NCI-H2196 (cell line): ENCODE data around the gene DNAJC24.

Experiments
- DNase-seq: peaks from one replicate; lab custom pipeline; 2025; ENCODE audit not compliant: unreplicated experiment; lab: John Stamatoyannopoulos, UW

Gene DNAJC24

DNA sequence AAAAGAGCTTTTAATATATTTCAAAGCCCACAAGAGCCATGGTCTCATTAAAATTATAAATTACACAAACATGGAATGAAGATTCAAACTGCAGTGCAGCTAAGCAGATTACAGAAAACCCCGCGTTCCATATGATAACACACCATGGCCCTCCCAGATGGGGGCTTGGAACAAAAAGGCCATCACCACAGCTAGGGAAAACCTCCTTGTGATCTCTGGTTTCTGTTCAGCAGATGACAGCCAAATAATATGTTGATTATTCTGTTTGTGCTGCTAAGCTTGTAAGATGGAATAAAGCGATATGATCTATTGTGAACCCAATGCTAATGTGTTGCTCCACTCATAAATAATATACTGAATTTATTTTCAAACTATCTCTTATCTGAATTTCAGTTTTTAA is 111.3 kb downstream of the DNAJC24 start:
- DNase-seq: no peak
